Keratinocyte (primary cell): ENCODE results near the gene PHOX2A.

Experiments used
- CTCF ChIP-seq, 3 experiments: IDR thresholded peaks in 1 of 3; conservative IDR thresholded peaks in 1 of 3; optimal IDR thresholded peaks in 1 of 3; 2 replicates in 2 of 3; 3 replicates in 1 of 3; pipeline versions ENCODE3 to v1.5.1; 2011; ENCODE audit warnings: low read length in 3 of 3, mild to moderate bottlenecking in 3 of 3, moderate library complexity in 2 of 3, control low read depth in 1 of 3, inconsistent platforms in 1 of 3; ENCODE audit not compliant: insufficient read depth in 2 of 3; ENCODE audit errors: extremely low read depth in 1 of 3
- EZH2 ChIP-seq: IDR thresholded peaks from one replicate; pipeline ENCODE4 v1.6.1; 2012; ENCODE audit warnings: inconsistent platforms, mild to moderate bottlenecking, low read length, moderate library complexity

DNA sequence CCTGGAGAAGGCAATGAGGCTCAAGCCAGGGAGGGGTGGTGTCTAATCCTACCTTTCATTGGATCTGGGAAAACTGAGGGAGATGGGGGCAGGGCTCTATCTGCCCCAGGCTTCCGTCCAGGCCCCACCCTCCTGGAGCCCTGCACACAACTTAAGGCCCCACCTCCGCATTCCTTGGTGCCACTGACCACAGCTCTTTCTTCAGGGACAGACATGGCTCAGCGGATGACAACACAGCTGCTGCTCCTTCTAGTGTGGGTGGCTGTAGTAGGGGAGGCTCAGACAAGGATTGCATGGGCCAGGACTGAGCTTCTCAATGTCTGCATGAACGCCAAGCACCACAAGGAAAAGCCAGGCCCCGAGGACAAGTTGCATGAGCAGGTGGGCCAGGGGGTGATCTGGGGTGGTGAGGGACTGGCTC, 52.0 kb downstream of the PHOX2A start, which contains the start of gene FOLR1:
- no peak for TF ChIP-seq EZH2
- no peak for TF ChIP-seq CTCF (optimal IDR thresholded peaks at IDR 0.05 in 1 of 3, IDR thresholded peaks at IDR 0.05 in 1 of 3, conservative IDR thresholded peaks at IDR 0.05 in 1 of 3; ENCODE audit: extremely low read depth in 1 of 3, insufficient read depth in 2 of 3, low read length in 3 of 3)
